Heart left ventricle (tissue), 16 donors: ENCODE data around the gene BBOX1. TPM values are rescaled to one million over a fixed set of nuclear protein-coding genes. Genes with fewer than 3 reads are reported as not detected.

Source experiments
- ATAC-seq, 4 donors: fragments of 200-7000 bp; cut with Tn5 transposase; one replicate each; pipeline ENCODE4 v1.9.1; 2020 to 2022; ENCODE audit warnings: moderate library complexity in 4 of 4, mild to moderate bottlenecking in 3 of 4, moderate number of reproducible peaks in 1 of 4
- DNase-seq, 5 donors: peaks; one replicate each; pipeline ENCODE4 v3.0.0-alpha.2; 2020
- H3K27ac ChIP-seq, 12 donors: fragments of 200-600 bp; sonication (generic) in 4 of 12; one replicate each; pipeline versions ENCODE4 v1.5.0 to v1.8.0; 2016 to 2022; ENCODE audit warnings: mild to moderate bottlenecking in 2 of 12
- H3K27me3 ChIP-seq, 9 donors: fragments of 200-600 bp; sonication (generic) in 2 of 9; one replicate each; pipeline versions ENCODE4 v1.5.1 to v1.8.0; 2016 to 2022; ENCODE audit warnings: mild to moderate bottlenecking in 3 of 9
- H3K36me3 ChIP-seq, 9 donors: fragments of 200-600 bp; sonication (generic) in 2 of 9; one replicate each; pipeline versions ENCODE4 v1.5.0 to v1.8.0; 2018 to 2022; ENCODE audit warnings: mild to moderate bottlenecking in 2 of 9
- H3K4me1 ChIP-seq, 12 donors: fragments of 200-600 bp; sonication (generic) in 4 of 12; one replicate each; pipeline versions ENCODE4 v1.5.0 to v1.8.0; 2016 to 2022; ENCODE audit warnings: mild to moderate bottlenecking in 3 of 12
- H3K4me3 ChIP-seq, 12 donors: fragments of 200-600 bp; sonication (generic) in 4 of 12; one replicate each; pipeline versions ENCODE4 v1.5.0 to v1.8.0; 2017 to 2022; ENCODE audit warnings: mild to moderate bottlenecking in 9 of 12, moderate library complexity in 4 of 12
- H3K9me3 ChIP-seq, 12 donors: fragments of 200-600 bp; sonication (generic) in 4 of 12; one replicate each; pipeline versions ENCODE4 v1.5.0 to v1.8.0; 2016 to 2022; ENCODE audit warnings: mild to moderate bottlenecking in 1 of 12
- POLR2A ChIP-seq, 2 donors: fragments of 450-650 bp; IDR thresholded peaks; one replicate each; pipeline ENCODE4 v1.6.1; 2017; ENCODE audit warnings: antibody characterized with exemption in 2 of 2, mild to moderate bottlenecking in 2 of 2, moderate library complexity in 2 of 2
- WGBS, 4 donors: extraction: QIAGEN DNeasy Blood & Tissue Kit in 2 of 4; methylation state at CpG; one replicate each; pipeline versions ENCODE4 v1.1.5 to v1.1.7; 2013 to 2018; 5-methylcytosine and 5-hydroxymethylcytosine counted together
- intact Hi-C, 10 donors: fragments of 100-400 bp; cut with DNase I; formaldehyde crosslinking; loops; one replicate each; pipeline versions ENCODE4 v1.11.1 to v1.14.2; 2022
- polyA plus RNA-seq, 2 donors: library from polyadenylated mRNA; stranded (reverse); fragments of 200-250 nt; gene quantifications; one replicate each; pipeline ENCODE4 v1.2.3, GENCODE V29; 2013
- total RNA-seq, 9 donors: library from RNA; depleted of rRNA in 2 of 9; stranded (reverse); fragments of >200 nt in 2 of 9; fragmentation: NEBNext Ultra II Directional in 3 of 9; extraction: Animal tissue kit (Norgen Biotek cat#: 25700) in 3 of 9; gene quantifications; one replicate each; pipeline versions ENCODE4 v1.1.0 to v1.2.4, GENCODE V29; 2016 to 2023
- TF ChIP-seq, protein P1 (sequence below), 12 donors: fragments of 200-600 bp; sonication (generic) in 4 of 12; IDR thresholded peaks; one replicate each; pipeline versions ENCODE4 v1.5.0 to v1.8.0; 2018 to 2022; ENCODE audit warnings: antibody characterized with exemption in 12 of 12, mild to moderate bottlenecking in 5 of 12
- donor health status: ischemic (EF 13 %, LVEDD 7.1; RV severe dilation, severe dysfunction).
- donor health status: healthy with polysubstance abuse.
- donor health status: DM: no; HTN: yes; CAD: no.
- donor health status: DM: no; HTN: no; CAD: no.
- donor health status: ischemic (EF 25% LVEDD 6.9; RV normal size, moderate dysfunction).
- donor health status: ischemic (EF 25% LVEDD 5.7; RV mildly dilated, moderate dysfunction).
- donor health status: healthy.
- donor health status: DM: yes; HTN: yes; CAD: no.
- donor health status: ischemic (EF 35%, LVEDD 5.7; RV mildly dilated, moderate dysfunction).
- donor health status: nonischemic (EF 11% LVEDD 7.7; RV severe dilation, severe dysfunction).
- donor health status: DM: yes; HTN: yes; CAD: no.
- donor health status: PGD.
- donor health status: ischemic (EF 29% LVEDD 5.4; RV normal size, mild dysfunction).
- donor health status: nonischemic (EF 23%, LVEDD 6.1; RV moderate dilation, normal function).

BBOX1 gene
- total and polyA plus RNA-seq, 11 donors, result 0.18 TPM; not detected in 10

- Histone ChIP-seq H3K36me3 (no peaks in the 10 kb centered on the region), H3K27ac (peak overlapping the region in 2 of 12 donors; percentile 10 to 41), H3K4me3 (peak overlapping the region in 3 of 12 donors; percentile 1 to 25 (median 10)), H3K4me1 (no peaks in the 10 kb centered on the region), H3K9me3 (peaks cover 0 to 8% (median 0%) of the 10 kb centered on the region in 12 donors), H3K27me3 (no peaks in the 10 kb centered on the region)
- WGBS, 4 donors, result 43 to 67% (median 50%) methylated on average over 3 of the region's 3 CpGs
- no peak for DNase-seq
- TF ChIP-seq, protein P1, sequence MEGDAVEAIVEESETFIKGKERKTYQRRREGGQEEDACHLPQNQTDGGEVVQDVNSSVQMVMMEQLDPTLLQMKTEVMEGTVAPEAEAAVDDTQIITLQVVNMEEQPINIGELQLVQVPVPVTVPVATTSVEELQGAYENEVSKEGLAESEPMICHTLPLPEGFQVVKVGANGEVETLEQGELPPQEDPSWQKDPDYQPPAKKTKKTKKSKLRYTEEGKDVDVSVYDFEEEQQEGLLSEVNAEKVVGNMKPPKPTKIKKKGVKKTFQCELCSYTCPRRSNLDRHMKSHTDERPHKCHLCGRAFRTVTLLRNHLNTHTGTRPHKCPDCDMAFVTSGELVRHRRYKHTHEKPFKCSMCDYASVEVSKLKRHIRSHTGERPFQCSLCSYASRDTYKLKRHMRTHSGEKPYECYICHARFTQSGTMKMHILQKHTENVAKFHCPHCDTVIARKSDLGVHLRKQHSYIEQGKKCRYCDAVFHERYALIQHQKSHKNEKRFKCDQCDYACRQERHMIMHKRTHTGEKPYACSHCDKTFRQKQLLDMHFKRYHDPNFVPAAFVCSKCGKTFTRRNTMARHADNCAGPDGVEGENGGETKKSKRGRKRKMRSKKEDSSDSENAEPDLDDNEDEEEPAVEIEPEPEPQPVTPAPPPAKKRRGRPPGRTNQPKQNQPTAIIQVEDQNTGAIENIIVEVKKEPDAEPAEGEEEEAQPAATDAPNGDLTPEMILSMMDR (IDR thresholded peaks at IDR 0.05), result no peak
- no peak for TF ChIP-seq POLR2A (IDR thresholded peaks at IDR 0.05)
- ATAC-seq, result no peak
- intact Hi-C loops, result no loop called here
Measured at GRCh38 chr11:27060816-27061460, 20.3 kb downstream of the BBOX1 start.

DNA sequence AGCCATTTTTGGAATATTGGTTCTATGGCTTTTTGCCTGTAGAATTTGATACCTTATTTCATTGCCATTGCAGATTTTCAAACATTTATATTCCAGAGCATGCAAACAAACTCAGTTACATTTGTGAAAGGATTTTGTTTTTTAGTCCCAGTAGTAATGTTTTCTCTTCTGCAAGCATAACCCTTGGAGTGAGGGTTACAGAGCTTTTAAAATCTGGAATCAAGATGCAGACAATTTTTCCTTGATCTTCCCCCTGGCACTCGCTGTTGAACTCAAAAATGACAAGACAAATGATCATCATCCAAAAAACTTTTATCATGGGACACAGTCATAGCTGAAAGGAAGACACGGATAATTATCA is 20.8 kb downstream of the BBOX1 start:
- no peak for DNase-seq
- TF ChIP-seq POLR2A (IDR thresholded peaks at IDR 0.05), result no peak
- TF ChIP-seq, protein P1 (IDR thresholded peaks at IDR 0.05), result no peak
- Histone ChIP-seq H3K36me3 (no peaks in the 10 kb centered on the region), H3K9me3 (peaks cover 0 to 8% (median 0%) of the 10 kb centered on the region in 12 donors), H3K27me3 (no peaks in the 10 kb centered on the region), H3K27ac (no peak overlapping the region), H3K4me3 (peak overlapping the region in 1 of 12 donors; percentile 25), H3K4me1 (no peaks in the 10 kb centered on the region)
- WGBS, 4 donors, result 50 to 70% (median 62%) methylated on average over 2 of the region's 2 CpGs
- intact Hi-C loops, result no loop called here
- ATAC-seq, result no peak

- Histone ChIP-seq H3K9me3 (peaks cover 0 to 2% (median 0%) of the 10 kb centered on the region in 12 donors), H3K27ac (no peak overlapping the region), H3K27me3 (no peaks in the 10 kb centered on the region), H3K36me3 (no peaks in the 10 kb centered on the region), H3K4me1 (no peaks in the 10 kb centered on the region), H3K4me3 (no peak overlapping the region)
- ATAC-seq (no peak), DNase-seq (no peak)
- 54 to 75% (median 69%) methylated on average over 2 of the region's 2 CpGs for WGBS, 4 donors
- intact Hi-C loops, result no loop called here
- TF ChIP-seq, protein P1 (IDR thresholded peaks at IDR 0.05), result no peak
- TF ChIP-seq POLR2A (IDR thresholded peaks at IDR 0.05), result no peak
Measured at GRCh38 chr11:27064086-27064485, 23.5 kb downstream of the BBOX1 start.

DNA sequence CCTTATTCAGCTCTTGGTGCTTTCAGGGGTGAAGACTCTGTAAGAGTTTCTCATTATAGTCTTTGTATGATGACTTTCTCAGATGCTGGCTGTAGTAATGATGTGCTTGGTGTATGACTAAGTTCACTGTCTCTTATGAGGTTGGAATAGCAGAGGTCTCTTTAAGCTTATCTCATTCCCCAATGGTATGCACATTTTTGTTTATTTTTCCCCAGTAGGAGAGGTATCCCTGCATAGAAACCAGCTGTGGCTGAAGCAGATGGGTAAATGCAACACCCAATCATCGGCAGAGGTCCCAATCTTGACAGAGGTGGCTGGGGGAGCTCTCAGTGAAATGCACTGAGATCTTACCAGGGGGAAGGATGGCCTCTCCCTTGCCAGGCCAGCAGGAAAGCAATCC is 34.6 kb downstream of the BBOX1 start:
- H3K27ac ChIP-seq, result no peak overlapping the region
- no peak for ATAC-seq
- 41 to 79% (median 48%) methylated on average over 1 of the region's 1 CpG for WGBS, 4 donors
- intact Hi-C loops, result no loop called here
- TF ChIP-seq, protein P1 (IDR thresholded peaks at IDR 0.05), result no peak
- TF ChIP-seq POLR2A (IDR thresholded peaks at IDR 0.05), result no peak
- no peaks in the 10 kb centered on the region for H3K4me1 ChIP-seq
- no peaks in the 10 kb centered on the region for H3K27me3 ChIP-seq
- H3K36me3 ChIP-seq, result no peaks in the 10 kb centered on the region
- H3K4me3 ChIP-seq, result no peak overlapping the region
- H3K9me3 ChIP-seq, result peaks cover 0 to 5% (median 0%) of the 10 kb centered on the region in 12 donors
- DNase-seq, result no peak
